SK-N-MC (cell line): Measurements from ENCODE around the gene IFT27.

Experiments
- DNase-seq: peaks from one replicate; pipeline ENCODE4 v3.0.0-alpha.2; 2011; ENCODE audit warnings: low read depth, low spot score
- H3K27ac ChIP-seq: fragments of 200-600 bp; sonication (generic); 2 replicates; pipeline ENCODE4 v1.5.1; 2016; ENCODE audit warnings: mixed run types
- H3K36me3 ChIP-seq: fragments of 200-600 bp; sonication (generic); 2 replicates; pipeline ENCODE4 v1.6.1; 2017; ENCODE audit warnings: antibody characterized with exemption, low read length, mixed read lengths; ENCODE audit not compliant: insufficient read depth
- H3K4me3 ChIP-seq: fragments of 200-600 bp; sonication (generic); 2 replicates; pipeline ENCODE4 v1.5.1; 2016
- H3K9ac ChIP-seq: fragments of 200-600 bp; sonication (generic); 2 replicates; pipeline ENCODE4 v1.8.0; 2017; ENCODE audit warnings: mixed run types, mixed read lengths; ENCODE audit not compliant: insufficient read length
- H3K9me3 ChIP-seq: fragments of 200-600 bp; sonication (generic); 2 replicates; pipeline ENCODE4 v1.6.1; 2017; ENCODE audit warnings: low read depth, mild to moderate bottlenecking, antibody characterized with exemption, low read length, moderate library complexity, mixed read lengths
- EZH2 ChIP-seq: fragments of 200-600 bp; sonication (generic); IDR thresholded peaks from one replicate; pipeline ENCODE4 v1.6.1; 2017; ENCODE audit warnings: antibody characterized with exemption
- FOXP2 ChIP-seq: optimal IDR thresholded peaks from 2 replicates; pipeline ENCODE3; 2011; ENCODE audit warnings: mild to moderate bottlenecking, moderate library complexity; ENCODE audit not compliant: insufficient read depth; ENCODE audit errors: extremely low read length, control extremely low read depth
- POLR2AphosphoS5 ChIP-seq: IDR thresholded peaks from 2 replicates; pipeline ENCODE4 v1.6.1; 2012; ENCODE audit warnings: mild to moderate bottlenecking, low read depth, low read length, borderline replicate concordance

IFT27 gene

DNA sequence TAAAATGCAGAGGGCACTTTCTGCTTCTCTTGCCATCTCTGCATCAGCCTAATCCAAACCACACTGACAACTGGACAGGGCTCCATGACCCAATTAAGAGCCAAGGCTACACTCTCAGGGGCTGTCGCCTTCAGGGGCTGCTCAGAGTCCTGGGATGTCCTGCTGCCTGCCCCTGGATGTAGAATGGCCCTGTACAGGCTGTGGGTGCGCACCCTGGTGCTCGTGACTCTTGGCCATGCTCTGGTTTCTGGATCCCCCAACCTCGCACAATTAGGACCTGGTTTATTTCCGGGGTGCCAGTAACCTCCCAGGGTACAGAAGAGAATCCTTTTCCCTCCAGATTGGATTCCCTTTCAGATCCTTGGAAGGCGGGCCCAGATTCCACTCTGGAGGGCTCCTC lies 11.3 kb downstream of the IFT27 start:
- no peak for DNase-seq
- no peak overlapping the region for H3K4me3 ChIP-seq
- no peaks in the 10 kb centered on the region for H3K9me3 ChIP-seq
- no peaks in the 10 kb centered on the region for H3K36me3 ChIP-seq
- no peak overlapping the region for H3K27ac ChIP-seq
- no peak overlapping the region for H3K9ac ChIP-seq
- no peak for TF ChIP-seq POLR2AphosphoS5
- no peak for TF ChIP-seq EZH2
- no peak for TF ChIP-seq FOXP2

DNA sequence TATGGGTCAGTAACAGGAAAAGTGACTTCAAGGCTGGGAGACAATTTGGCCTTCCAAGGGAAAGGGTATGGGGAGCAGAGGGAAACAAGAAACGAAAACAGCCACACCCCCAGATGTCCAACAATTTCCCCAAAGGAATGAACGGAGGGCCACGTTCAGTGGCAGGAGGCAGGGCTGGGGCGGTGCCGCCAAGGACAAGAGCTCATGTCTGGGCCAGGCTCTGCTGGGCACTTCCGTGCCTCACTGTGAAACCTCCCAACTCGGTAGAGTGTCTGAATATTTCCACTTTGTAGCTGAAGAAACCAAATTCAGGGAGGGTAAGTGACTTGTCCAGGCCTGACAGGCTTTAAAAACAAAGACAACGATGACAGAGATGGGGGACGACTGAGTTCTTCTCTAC lies 11.9 kb downstream of the IFT27 start:
- DNase-seq, result no peak
- Histone ChIP-seq H3K36me3 (no peaks in the 10 kb centered on the region), H3K9me3 (no peaks in the 10 kb centered on the region), H3K4me3 (no peak overlapping the region), H3K9ac (no peak overlapping the region), H3K27ac (no peak overlapping the region)
- TF ChIP-seq POLR2AphosphoS5 (no peak), FOXP2 (no peak), EZH2 (no peak)

DNA sequence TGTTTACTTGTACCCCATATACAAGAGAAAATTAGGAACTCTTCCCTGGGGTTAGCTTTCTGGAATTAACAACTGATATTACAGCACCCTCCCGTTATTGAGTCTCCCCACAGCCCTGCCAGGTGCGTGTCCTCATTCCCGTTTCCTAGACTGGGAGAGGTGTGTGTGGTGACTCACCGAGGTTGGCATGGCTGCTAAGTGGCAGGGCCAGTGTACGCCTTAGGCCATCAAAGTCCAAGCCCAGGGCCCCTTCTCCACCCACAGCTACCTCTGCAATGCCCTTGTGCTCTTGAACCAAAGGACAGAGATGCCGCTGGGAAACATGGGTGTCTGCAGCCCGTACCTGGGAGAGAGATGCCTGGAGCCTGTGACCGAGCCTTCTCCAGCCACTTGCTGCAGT lies 12.3 kb downstream of the IFT27 start:
- H3K36me3 ChIP-seq, result no peaks in the 10 kb centered on the region
- no peak for DNase-seq
- H3K9me3 ChIP-seq, result no peaks in the 10 kb centered on the region
- no peak overlapping the region for H3K9ac ChIP-seq
- TF ChIP-seq EZH2, result no peak
- no peak for TF ChIP-seq FOXP2
- no peak for TF ChIP-seq POLR2AphosphoS5
- no peak overlapping the region for H3K27ac ChIP-seq
- no peak overlapping the region for H3K4me3 ChIP-seq

DNA sequence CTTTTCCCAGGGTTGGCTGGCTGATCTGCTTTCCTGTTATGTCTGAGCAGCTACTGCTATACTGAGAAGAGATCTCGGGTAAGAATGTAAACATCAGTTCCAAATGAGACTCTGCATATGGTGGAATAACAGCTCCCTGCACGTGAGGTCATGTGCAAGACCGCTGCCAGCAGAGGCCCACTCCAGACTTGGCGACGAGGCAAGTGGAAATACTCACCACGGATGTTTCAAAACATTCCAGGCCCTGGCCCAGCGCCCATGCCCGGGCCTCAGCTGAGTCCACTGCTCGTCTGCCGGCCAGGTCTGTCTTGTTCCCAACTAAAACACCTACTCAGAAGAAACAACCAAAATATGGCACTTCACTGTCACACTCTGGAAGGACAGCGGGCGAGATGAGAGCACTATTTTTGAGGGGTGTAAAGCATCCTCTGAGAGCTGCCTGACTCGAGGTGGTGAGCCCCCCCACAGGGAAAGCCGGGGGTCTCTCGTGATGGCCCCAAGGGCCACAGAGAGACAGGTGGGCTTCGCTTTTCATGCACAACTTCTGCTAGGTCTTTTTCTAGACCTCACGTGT lies 13.1 kb downstream of the IFT27 start:
- no peak overlapping the region for H3K4me3 ChIP-seq
- no peaks in the 10 kb centered on the region for H3K36me3 ChIP-seq
- H3K27ac ChIP-seq, result no peak overlapping the region
- no peak for DNase-seq
- no peak overlapping the region for H3K9ac ChIP-seq
- no peaks in the 10 kb centered on the region for H3K9me3 ChIP-seq
- TF ChIP-seq POLR2AphosphoS5, result no peak
- TF ChIP-seq EZH2, result no peak
- TF ChIP-seq FOXP2, result no peak

DNA sequence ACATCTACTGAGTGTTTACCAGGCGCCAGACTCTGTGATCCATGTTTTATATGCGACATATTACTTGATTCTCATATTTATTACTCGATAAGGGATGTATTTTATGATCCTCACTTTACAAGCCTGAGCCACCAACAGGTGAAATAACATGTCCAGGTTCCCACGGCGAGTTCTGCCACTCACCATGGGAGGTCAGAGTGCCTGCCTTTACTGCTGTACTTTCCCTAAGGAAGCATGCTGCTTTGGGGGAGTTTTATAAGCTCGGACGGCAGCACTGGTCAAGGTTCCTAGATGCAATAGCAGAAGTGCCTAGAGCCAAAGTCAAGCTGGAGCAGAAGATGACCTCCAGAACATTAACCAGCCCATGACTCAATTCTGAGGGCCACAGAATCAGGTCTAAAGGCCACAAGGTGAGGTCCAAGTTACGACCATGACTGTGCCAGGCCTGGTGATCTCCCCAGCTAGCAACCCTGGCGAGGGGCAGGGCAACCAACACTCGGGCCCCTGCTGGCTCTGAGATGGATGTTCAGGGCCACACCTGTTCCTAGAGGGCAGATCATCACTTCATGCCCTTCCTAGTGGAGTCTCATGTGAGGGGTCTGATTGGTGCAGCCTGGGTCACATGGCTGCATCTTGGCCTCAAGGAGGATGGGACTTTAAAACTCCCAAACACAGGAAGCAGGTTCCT lies 14.2 kb downstream of the IFT27 start:
- H3K27ac ChIP-seq, result no peak overlapping the region
- DNase-seq, result no peak
- H3K9me3 ChIP-seq, result no peaks in the 10 kb centered on the region
- TF ChIP-seq EZH2, result no peak
- TF ChIP-seq FOXP2, result no peak
- TF ChIP-seq POLR2AphosphoS5, result no peak
- H3K4me3 ChIP-seq, result no peak overlapping the region
- no peak overlapping the region for H3K9ac ChIP-seq
- no peaks in the 10 kb centered on the region for H3K36me3 ChIP-seq

DNA sequence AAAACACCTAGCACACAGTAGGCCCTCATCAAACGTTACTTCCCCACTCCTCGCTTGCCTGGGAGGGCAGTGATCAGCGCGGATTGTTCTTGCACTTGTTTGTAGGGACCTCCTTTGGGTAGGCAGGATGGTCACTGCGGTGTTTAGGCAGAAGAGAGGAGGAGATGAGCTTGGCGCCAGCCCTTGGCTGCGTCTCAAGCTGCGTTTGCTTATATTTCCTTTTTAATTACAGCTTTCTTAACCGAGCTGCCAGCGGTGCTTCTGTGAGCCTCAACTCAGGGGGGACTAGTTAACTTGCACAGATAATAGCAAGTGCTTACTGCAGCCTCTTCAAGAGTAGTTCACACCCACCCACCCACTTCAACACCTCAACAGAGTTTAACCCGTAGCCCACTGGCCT lies 15.1 kb downstream of the IFT27 start:
- Histone ChIP-seq H3K9ac (no peak overlapping the region), H3K36me3 (no peaks in the 10 kb centered on the region), H3K9me3 (no peaks in the 10 kb centered on the region), H3K4me3 (no peak overlapping the region), H3K27ac (no peak overlapping the region)
- no peak for DNase-seq
- TF ChIP-seq EZH2, result no peak
- TF ChIP-seq FOXP2, result no peak
- TF ChIP-seq POLR2AphosphoS5, result no peak

DNA sequence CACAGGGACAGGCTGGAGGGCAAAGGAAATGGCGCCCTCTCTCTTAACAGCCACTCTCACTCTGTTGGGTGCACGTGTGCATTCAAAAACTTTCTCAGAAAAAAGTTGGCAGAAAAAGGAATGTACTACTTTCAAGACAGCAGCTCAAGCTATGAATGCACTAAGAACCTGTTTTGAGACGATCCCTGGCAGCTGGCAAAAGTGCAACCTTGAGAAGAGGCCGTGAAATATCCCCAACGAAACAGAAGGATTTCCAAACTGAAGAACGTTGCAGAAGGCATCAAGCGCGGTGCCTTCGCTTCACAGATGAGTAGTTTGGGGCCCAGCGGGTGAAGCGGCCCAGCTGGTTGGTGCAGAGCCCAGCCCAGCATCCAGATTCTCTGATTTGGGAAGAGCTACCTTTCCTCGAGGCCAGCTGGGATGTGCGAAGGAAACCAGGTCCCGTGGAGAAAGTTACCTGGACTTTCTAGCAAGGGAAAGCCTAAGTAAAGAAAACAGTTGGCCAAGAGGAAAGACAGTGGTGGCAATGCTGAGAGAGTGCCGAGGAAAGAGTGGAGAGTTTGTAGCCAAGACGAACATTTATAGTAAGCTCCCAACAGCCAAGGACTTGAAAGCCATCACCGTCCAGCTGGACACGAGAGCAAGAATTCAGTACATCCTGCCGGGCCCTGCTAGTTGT lies 16.3 kb downstream of the IFT27 start:
- Histone ChIP-seq H3K27ac (no peak overlapping the region), H3K36me3 (no peaks in the 10 kb centered on the region), H3K9me3 (no peaks in the 10 kb centered on the region), H3K9ac (no peak overlapping the region), H3K4me3 (no peak overlapping the region)
- DNase-seq, result no peak
- no peak for TF ChIP-seq FOXP2
- no peak for TF ChIP-seq EZH2

DNA sequence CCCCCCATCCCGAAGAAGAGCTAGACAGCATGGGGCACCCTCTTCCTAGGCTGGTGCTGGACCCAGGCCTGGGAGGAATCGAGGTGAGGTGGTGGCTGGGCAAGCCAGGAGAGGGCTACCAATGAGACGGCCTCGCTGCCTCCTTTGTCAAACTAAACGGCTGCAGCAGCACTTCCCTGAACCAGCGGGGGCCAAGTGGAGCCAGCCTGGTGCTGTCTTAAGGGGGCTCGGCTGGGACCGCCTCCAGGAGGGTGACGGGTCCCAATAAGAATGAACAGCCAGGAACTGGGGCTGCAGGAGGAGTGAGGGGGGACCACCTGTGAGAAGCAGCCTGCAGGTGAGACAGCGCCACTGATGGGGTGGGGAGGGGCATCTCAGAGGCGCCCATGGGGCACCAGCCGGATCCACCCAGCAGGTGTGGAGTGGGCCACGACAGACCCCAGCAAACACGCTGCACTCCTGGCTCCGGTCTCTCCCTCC lies 17.1 kb downstream of the IFT27 start:
- H3K9me3 ChIP-seq, result no peaks in the 10 kb centered on the region
- no peak overlapping the region for H3K27ac ChIP-seq
- no peak overlapping the region for H3K9ac ChIP-seq
- no peaks in the 10 kb centered on the region for H3K36me3 ChIP-seq
- DNase-seq, result no peak
- TF ChIP-seq FOXP2 (no peak), POLR2AphosphoS5 (no peak), EZH2 (no peak)
- H3K4me3 ChIP-seq, result no peak overlapping the region
